ENCODE data around the gene GNAT3. TPM values are rescaled to one million over a fixed set of nuclear protein-coding genes. Genes with fewer than 3 reads are reported as not detected.

GNAT3 gene
- total RNA-seq, 2 experiments from 2014 or later = not detected

DNA sequence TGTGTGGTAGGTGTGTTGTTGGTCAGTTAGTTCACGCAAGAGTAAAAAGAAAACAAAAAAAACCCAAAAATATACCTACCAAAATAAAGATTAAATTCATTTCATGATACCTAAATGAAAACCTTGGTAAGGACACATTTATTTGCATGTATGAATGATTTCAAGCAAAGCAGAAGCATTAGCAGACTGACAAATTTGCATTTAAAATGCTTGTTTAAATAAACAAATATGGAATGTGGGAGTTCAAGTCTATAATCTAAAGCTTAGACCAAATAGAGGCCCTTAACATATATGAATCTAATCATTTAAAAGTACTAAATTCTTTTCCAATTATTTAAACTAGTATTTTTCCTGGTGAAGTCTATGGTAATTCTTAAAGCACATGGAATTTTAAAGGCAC is 35.8 kb downstream of the GNAT3 start:
- DNase-seq (no peak), ATAC-seq (ENCODE audit: poor library complexity) (no peak)
- Histone ChIP-seq H3K9me3 (ENCODE audit: control insufficient read depth in 1 of 2, insufficient read depth in 1 of 2, low read length in 2 of 2) (no peaks in the 10 kb centered on the region), H3K36me3 (ENCODE audit: insufficient read depth, low read length) (no peaks in the 10 kb centered on the region), H3K27me3 (ENCODE audit: control insufficient read depth in 1 of 2, insufficient read depth in 2 of 2, low read length in 2 of 2) (no peaks in the 10 kb centered on the region), H3K27ac (ENCODE audit: low read depth in 1 of 2, low read length in 2 of 2) (no peak overlapping the region), H3K4me3 (ENCODE audit: low read length) (no peak overlapping the region), H3K4me1 (ENCODE audit: insufficient read depth, low read length) (no peaks in the 10 kb centered on the region)
- intact Hi-C loops (cut with DNase I, micrococcal nuclease) = no loop called here
- Mint-ChIP-seq H3K27ac (no peak overlapping the region), H3K27me3 (no peaks in the 10 kb centered on the region), H3K9me3 (no peaks in the 10 kb centered on the region), H3K36me3 (ENCODE audit: low read depth) (no peaks in the 10 kb centered on the region), H3K4me3 (no peak overlapping the region), H3K4me1 (ENCODE audit: low read depth) (no peaks in the 10 kb centered on the region)
- ChIA-PET POLR2A (no interaction called here), CTCF (no interaction called here)
- TF ChIP-seq, protein P1, sequence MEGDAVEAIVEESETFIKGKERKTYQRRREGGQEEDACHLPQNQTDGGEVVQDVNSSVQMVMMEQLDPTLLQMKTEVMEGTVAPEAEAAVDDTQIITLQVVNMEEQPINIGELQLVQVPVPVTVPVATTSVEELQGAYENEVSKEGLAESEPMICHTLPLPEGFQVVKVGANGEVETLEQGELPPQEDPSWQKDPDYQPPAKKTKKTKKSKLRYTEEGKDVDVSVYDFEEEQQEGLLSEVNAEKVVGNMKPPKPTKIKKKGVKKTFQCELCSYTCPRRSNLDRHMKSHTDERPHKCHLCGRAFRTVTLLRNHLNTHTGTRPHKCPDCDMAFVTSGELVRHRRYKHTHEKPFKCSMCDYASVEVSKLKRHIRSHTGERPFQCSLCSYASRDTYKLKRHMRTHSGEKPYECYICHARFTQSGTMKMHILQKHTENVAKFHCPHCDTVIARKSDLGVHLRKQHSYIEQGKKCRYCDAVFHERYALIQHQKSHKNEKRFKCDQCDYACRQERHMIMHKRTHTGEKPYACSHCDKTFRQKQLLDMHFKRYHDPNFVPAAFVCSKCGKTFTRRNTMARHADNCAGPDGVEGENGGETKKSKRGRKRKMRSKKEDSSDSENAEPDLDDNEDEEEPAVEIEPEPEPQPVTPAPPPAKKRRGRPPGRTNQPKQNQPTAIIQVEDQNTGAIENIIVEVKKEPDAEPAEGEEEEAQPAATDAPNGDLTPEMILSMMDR (IDR thresholded peaks at IDR 0.05) = no peak

DNA sequence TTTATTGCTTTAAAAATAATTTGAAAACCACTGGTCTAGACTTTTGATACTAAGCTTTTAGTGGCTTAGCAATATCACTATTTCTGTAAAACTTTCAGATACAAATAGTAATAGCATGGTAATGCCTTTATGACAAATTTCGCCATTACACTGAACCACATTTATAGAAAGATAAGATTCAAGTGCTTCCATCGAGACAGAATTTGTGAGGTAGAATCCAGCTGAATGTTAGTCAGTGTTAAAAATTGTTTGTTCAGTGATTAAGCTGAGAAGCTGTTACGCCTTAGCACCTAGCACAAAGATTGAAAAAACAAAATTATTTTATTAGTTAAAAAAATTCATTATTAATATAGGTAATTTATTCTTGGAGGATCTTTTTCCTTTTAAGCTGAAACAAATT is 36.5 kb downstream of the GNAT3 start:
- no peaks in the 10 kb centered on the region for H3K4me1 Mint-ChIP-seq (ENCODE audit: low read depth)
- H3K4me3 Mint-ChIP-seq = no peak overlapping the region
- TF ChIP-seq, protein P1 (IDR thresholded peaks at IDR 0.05) = no peak
- no peaks in the 10 kb centered on the region for H3K36me3 ChIP-seq (ENCODE audit: insufficient read depth, low read length)
- no peak for ATAC-seq (ENCODE audit: poor library complexity)
- no peak for DNase-seq
- no peaks in the 10 kb centered on the region for H3K4me1 ChIP-seq (ENCODE audit: insufficient read depth, low read length)
- no peak overlapping the region for H3K4me3 ChIP-seq (ENCODE audit: low read length)
- no peak overlapping the region for H3K27ac ChIP-seq (ENCODE audit: low read depth in 1 of 2, low read length in 2 of 2)
- no peaks in the 10 kb centered on the region for H3K27me3 ChIP-seq (ENCODE audit: control insufficient read depth in 1 of 2, insufficient read depth in 2 of 2, low read length in 2 of 2)
- ChIA-PET CTCF (no interaction called here), POLR2A (no interaction called here)
- no peaks in the 10 kb centered on the region for H3K36me3 Mint-ChIP-seq (ENCODE audit: low read depth)
- no peaks in the 10 kb centered on the region for H3K9me3 ChIP-seq (ENCODE audit: control insufficient read depth in 1 of 2, insufficient read depth in 1 of 2, low read length in 2 of 2)
- H3K9me3 Mint-ChIP-seq = no peaks in the 10 kb centered on the region
- H3K27ac Mint-ChIP-seq = no peak overlapping the region
- intact Hi-C loops (cut with DNase I, micrococcal nuclease) = no loop called here
- H3K27me3 Mint-ChIP-seq = no peaks in the 10 kb centered on the region

DNA sequence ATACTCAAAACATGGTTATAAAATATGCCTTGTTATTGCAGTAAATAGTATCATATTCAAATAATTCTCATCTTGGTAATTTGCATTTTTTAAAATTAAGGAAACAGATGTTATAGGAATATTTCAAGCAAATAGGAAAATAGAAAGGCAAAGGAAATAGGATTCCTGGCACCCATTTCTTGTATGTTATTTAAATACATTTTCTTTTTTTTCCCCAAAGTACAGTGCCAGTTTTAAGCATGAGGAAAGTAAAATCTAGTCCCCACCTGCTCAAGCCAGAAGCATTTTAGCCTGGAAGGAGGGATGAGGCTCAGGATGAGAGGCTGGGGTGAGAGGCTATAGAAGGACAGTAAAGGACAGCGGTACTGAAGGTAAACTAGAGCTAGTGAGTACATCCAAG is 38.1 kb downstream of the GNAT3 start:
- no peaks in the 10 kb centered on the region for H3K36me3 ChIP-seq (ENCODE audit: insufficient read depth, low read length)
- no peaks in the 10 kb centered on the region for H3K4me1 ChIP-seq (ENCODE audit: insufficient read depth, low read length)
- TF ChIP-seq, protein P1 (IDR thresholded peaks at IDR 0.05) = no peak
- H3K27ac ChIP-seq (ENCODE audit: low read depth in 1 of 2, low read length in 2 of 2) = no peak overlapping the region
- Mint-ChIP-seq H3K27me3 (no peaks in the 10 kb centered on the region), H3K9me3 (no peaks in the 10 kb centered on the region), H3K36me3 (ENCODE audit: low read depth) (no peaks in the 10 kb centered on the region), H3K27ac (no peak overlapping the region), H3K4me1 (ENCODE audit: low read depth) (no peaks in the 10 kb centered on the region), H3K4me3 (no peak overlapping the region)
- no peaks in the 10 kb centered on the region for H3K9me3 ChIP-seq (ENCODE audit: control insufficient read depth in 1 of 2, insufficient read depth in 1 of 2, low read length in 2 of 2)
- no peak overlapping the region for H3K4me3 ChIP-seq (ENCODE audit: low read length)
- no peaks in the 10 kb centered on the region for H3K27me3 ChIP-seq (ENCODE audit: control insufficient read depth in 1 of 2, insufficient read depth in 2 of 2, low read length in 2 of 2)
- CTCF ChIA-PET = no interaction called here
- intact Hi-C loops (cut with DNase I, micrococcal nuclease) = no loop called here
- POLR2A ChIA-PET = no interaction called here
- ATAC-seq (ENCODE audit: poor library complexity) (no peak), DNase-seq (no peak)
